K562 (cell line): ENCODE results near the gene RGS17.

Experiments used
- ATF3 ChIP-seq, 2 experiments: fragments of 450-650 bp in 1 of 2; sonication (generic) in 1 of 2; formaldehyde crosslinking in 1 of 2; IDR thresholded peaks in 1 of 2; conservative IDR thresholded peaks in 1 of 2; 2 replicates each; pipeline versions ENCODE4 v1.6.1 to v1.8.1; 2016 to 2023; ENCODE audit warnings: mild to moderate bottlenecking in 2 of 2, moderate library complexity in 2 of 2, inconsistent platforms in 1 of 2, missing genetic modification reagents in 1 of 2
- CREB1 ChIP-seq, 2 experiments: sonication (generic) in 1 of 2; formaldehyde crosslinking in 1 of 2; IDR thresholded peaks; 2 replicates each; pipeline versions ENCODE4 v1.6.1 to v1.8.0; 2012 to 2022; ENCODE audit warnings: inconsistent platforms in 1 of 2, mild to moderate bottlenecking in 1 of 2, missing genetic modification reagents in 1 of 2, moderate library complexity in 1 of 2
- DACH1 ChIP-seq: fragments of 450-650 bp; IDR thresholded peaks from 2 replicates; pipeline ENCODE4 v1.6.1; 2018; ENCODE audit not compliant: partially characterized antibody
- EGR1 ChIP-seq: fragments of 450-650 bp; conservative IDR thresholded peaks from 2 replicates; pipeline ENCODE4 v1.6.1; 2017; ENCODE audit warnings: mild to moderate bottlenecking
- EP300 ChIP-seq: IDR thresholded peaks from 2 replicates; pipeline ENCODE4 v1.6.1; 2012; ENCODE audit warnings: low read length, improper control_type of control experiment
- ETV6 ChIP-seq, 3 experiments: fragments of 150-350 bp in 1 of 3; sonication (generic) in 1 of 3; formaldehyde crosslinking in 1 of 3; IDR thresholded peaks; 2 replicates each; pipeline versions ENCODE4 v1.6.1 to v1.8.0; 2014 to 2022; ENCODE audit warnings: borderline replicate concordance in 2 of 3, low read depth in 2 of 3, antibody characterized with exemption in 1 of 3, low read length in 1 of 3, mild to moderate bottlenecking in 1 of 3, missing genetic modification reagents in 1 of 3
- NR2C2 ChIP-seq, 2 experiments: fragments of 200-800 bp in 1 of 2; sonication (Bioruptor generic) in 1 of 2; sonication (generic) in 1 of 2; formaldehyde crosslinking in 1 of 2; IDR thresholded peaks; 2 replicates each; pipeline versions ENCODE4 v1.6.1 to v1.8.0; 2016 to 2022; ENCODE audit warnings: mild to moderate bottlenecking in 1 of 2, missing compliant biosample characterization in 1 of 2, missing genetic modification characterization in 1 of 2, missing genetic modification reagents in 1 of 2
- PHF8 ChIP-seq: fragments of 200-600 bp; sonication (generic); IDR thresholded peaks from 2 replicates; pipeline ENCODE4 v1.6.1; 2012; ENCODE audit warnings: mixed run types, mild to moderate bottlenecking, inconsistent platforms, low read length, moderate library complexity, borderline replicate concordance
- SIRT6 ChIP-seq: IDR thresholded peaks from one replicate; pipeline ENCODE4 v1.6.1; 2012; ENCODE audit warnings: low read depth, mild to moderate bottlenecking, control low read depth, inconsistent platforms, low read length, moderate library complexity
- THRB ChIP-seq: fragments of 450-650 bp; formaldehyde crosslinking; conservative IDR thresholded peaks from 2 replicates; pipeline ENCODE4 v1.4.0; 2022; ENCODE audit warnings: mild to moderate bottlenecking, missing genetic modification characterization
- XRCC3 ChIP-seq: fragments of 450-650 bp; IDR thresholded peaks from 2 replicates; pipeline ENCODE4 v1.6.1; 2017; ENCODE audit warnings: mild to moderate bottlenecking, moderate library complexity
- ZNF384 ChIP-seq: IDR thresholded peaks from 2 replicates; pipeline ENCODE4 v1.6.1; 2012; ENCODE audit warnings: low read depth, low read length, improper control_type of control experiment

GRCh38 chr6:153048631-153049030 lies 82.5 kb downstream of the RGS17 start:
- TF ChIP-seq XRCC3 (no peak), ATF3 (IDR thresholded peaks at IDR 0.05) (no peak), ATF3 (CRISPR knock-in tag; conservative IDR thresholded peaks at IDR 0.05) (no peak), SIRT6 (no peak), EP300 (no peak), THRB (CRISPR knock-in tag) (no peak), ZNF384 (no peak), CREB1 (IDR thresholded peaks at IDR 0.05) (no peak), CREB1 (CRISPR knock-in tag; IDR thresholded peaks at IDR 0.05) (no peak), DACH1 (no peak), ETV6 (IDR thresholded peaks at IDR 0.05; ENCODE audit: borderline replicate concordance in 1 of 2, low read depth in 2 of 2, low read length in 1 of 2) (no peak), ETV6 (CRISPR knock-in tag; IDR thresholded peaks at IDR 0.05; ENCODE audit: borderline replicate concordance) (no peak), NR2C2 (CRISPR knock-in tag; IDR thresholded peaks at IDR 0.05) (no peak), NR2C2 (tag; IDR thresholded peaks at IDR 0.05) (no peak), EGR1 (no peak), PHF8 (no peak)
